K562 (cell line): ENCODE measurements around the gene SLC24A2. TPM values are rescaled to one million over a fixed set of nuclear protein-coding genes. Genes with fewer than 3 reads are reported as not detected.

Experiments used
- ATAC-seq: fragments of 200-7000 bp; cut with Tn5 transposase; 3 replicates; pipeline ENCODE4 v1.9.1; 2020; ENCODE audit warnings: moderate library complexity
- BruUV-seq: library from RNA; stranded (reverse); fragments of 400-500 nt; replicated peaks from 2 replicates; lab custom pipeline; 2021; lab: Mats Ljungman, UMichigan
- CTCF ChIA-PET: fragments of 300-600 bp; formaldehyde crosslinking; extraction: SDS; loops from one replicate; lab custom pipeline; 2021; ENCODE audit warnings: low intra/inter-chr PET ratio; lab: Yijun Ruan, JAX
- POLR2A ChIA-PET: fragments of 300-600, 350-650 bp; sonication (Branson Sonifier 250); formaldehyde crosslinking; extraction: SDS; loops from one replicate; lab custom pipeline; 2021; ENCODE audit warnings: antibody characterized with exemption, inconsistent platforms; lab: Yijun Ruan, JAX
- DNase-seq, 4 experiments: peaks; one replicate each; pipeline versions ENCODE4 v3.0.0 to v3.0.0-alpha.2; 2011 to 2018; ENCODE audit warnings: low spot score in 3 of 4, mixed read lengths in 3 of 4; ENCODE audit errors: extremely low read depth in 1 of 4
- FAIRE-seq: peaks from 2 replicates; lab custom pipeline; 2011; peaks lifted over from hg19 to GRCh38; lab: Jason Lieb, UNC
- H2AFZ ChIP-seq: 2 replicates; pipeline ENCODE4 v1.6.0; 2011; ENCODE audit warnings: low read depth, low read length, control low read depth, inconsistent platforms
- H3K27ac ChIP-seq: fragments of 200-600 bp; 3 replicates; pipeline ENCODE4 v1.8.0; 2011; ENCODE audit warnings: low read depth, mild to moderate bottlenecking, control low read depth, inconsistent platforms, low read length, moderate library complexity, mixed read lengths; ENCODE audit errors: extremely low read depth
- H3K27me3 ChIP-seq, 2 experiments: fragments of 300-600 bp in 1 of 2; 2 replicates in 1 of 2; 3 replicates in 1 of 2; pipeline versions ENCODE4 v1.6.0 to v1.8.0; 2011; ENCODE audit warnings: inconsistent platforms in 2 of 2, low read length in 2 of 2, mild to moderate bottlenecking in 1 of 2, mixed read lengths in 1 of 2, moderate library complexity in 1 of 2; ENCODE audit not compliant: control insufficient read depth in 2 of 2, insufficient read depth in 2 of 2
- H3K36me3 ChIP-seq: fragments of 300-600 bp; 3 replicates; pipeline ENCODE4 v1.8.0; 2011; ENCODE audit warnings: mild to moderate bottlenecking, low read length, inconsistent platforms; ENCODE audit not compliant: control insufficient read depth, insufficient read depth
- H3K4me1 ChIP-seq, 2 experiments: fragments of 200-600 bp in 1 of 2; replicated peaks in 1 of 2; 2 replicates in 1 of 2; 3 replicates in 1 of 2; pipeline versions ENCODE4 v1.5.1 to v1.8.0; 2011; ENCODE audit warnings: inconsistent platforms in 2 of 2, low read length in 2 of 2, mild to moderate bottlenecking in 1 of 2, mixed read lengths in 1 of 2, moderate library complexity in 1 of 2; ENCODE audit not compliant: control insufficient read depth in 2 of 2, insufficient read depth in 2 of 2
- H3K4me2 ChIP-seq: 2 replicates; pipeline ENCODE4 v1.6.1; 2011; ENCODE audit warnings: low read length, control low read depth, inconsistent platforms, mixed read lengths; ENCODE audit not compliant: insufficient read depth
- H3K4me3 ChIP-seq: fragments of 200-600 bp; sonication (generic), shearing (Covaris generic); 2 replicates; pipeline ENCODE4 v1.5.1; 2016; ENCODE audit warnings: control low read depth, inconsistent platforms
- H3K79me2 ChIP-seq: fragments of 200-600 bp; 3 replicates; pipeline ENCODE4 v1.8.0; 2011; ENCODE audit warnings: low read length, inconsistent platforms; ENCODE audit not compliant: control insufficient read depth, insufficient read depth
- H3K9ac ChIP-seq, 2 experiments: 2 replicates each; pipeline versions ENCODE4 v1.6.0 to v1.6.1; 2011; ENCODE audit warnings: low read depth in 2 of 2, low read length in 2 of 2, control low read depth in 1 of 2, inconsistent platforms in 1 of 2, mild to moderate bottlenecking in 1 of 2, mixed read lengths in 1 of 2; ENCODE audit not compliant: insufficient read depth in 1 of 2
- H3K9me1 ChIP-seq: one replicate; pipeline ENCODE4 v1.6.0; 2011; ENCODE audit warnings: inconsistent platforms, mild to moderate bottlenecking, low read length, moderate library complexity; ENCODE audit not compliant: control insufficient read depth, insufficient read depth
- H3K9me3 ChIP-seq: replicated peaks from 2 replicates; pipeline ENCODE4 v1.5.1; 2011; ENCODE audit warnings: low read depth, low read length, inconsistent platforms; ENCODE audit not compliant: control insufficient read depth, insufficient read depth
- H4K20me1 ChIP-seq: replicated peaks from 2 replicates; pipeline ENCODE4 v1.6.1; 2011; ENCODE audit warnings: low read length, inconsistent platforms, mixed read lengths; ENCODE audit not compliant: control insufficient read depth, insufficient read depth
- BRF1 ChIP-seq: IDR thresholded peaks from 3 replicates; pipeline ENCODE4 v1.6.1; 2011; ENCODE audit warnings: borderline replicate concordance, mild to moderate bottlenecking; ENCODE audit not compliant: insufficient read length; ENCODE audit errors: extremely low read depth
- CBX3 ChIP-seq, 2 experiments: IDR thresholded peaks; 1 replicate in 1 of 2; 2 replicates in 1 of 2; pipeline ENCODE4 v1.6.1; 2012; ENCODE audit warnings: inconsistent platforms in 2 of 2, low read length in 2 of 2, borderline replicate concordance in 1 of 2, control low read depth in 1 of 2
- GTF2A2 ChIP-seq: IDR thresholded peaks from 2 replicates; pipeline ENCODE4 v1.6.1; 2016; ENCODE audit warnings: mild to moderate bottlenecking, missing genetic modification characterization, missing compliant biosample characterization
- ILK ChIP-seq: fragments of 450-650 bp; IDR thresholded peaks from 2 replicates; pipeline ENCODE4 v1.6.1; 2016; ENCODE audit warnings: missing genetic modification characterization, low read depth, mild to moderate bottlenecking, missing compliant biosample characterization, moderate library complexity, borderline replicate concordance
- MTA3 ChIP-seq: fragments of 450-650 bp; formaldehyde crosslinking; IDR thresholded peaks from 2 replicates; pipeline ENCODE4 v1.6.1; 2017; ENCODE audit warnings: mild to moderate bottlenecking, borderline replicate concordance
- MYC ChIP-seq, 2 experiments: fragments of 250-450 bp in 1 of 2; sonication (Bioruptor Pico) in 1 of 2; IDR thresholded peaks; 2 replicates each; pipeline versions ENCODE4 v1.5.1 to v1.6.1; 2012 to 2021; ENCODE audit warnings: low read depth in 2 of 2, borderline replicate concordance in 1 of 2, improper control_type of control experiment in 1 of 2, low read length in 1 of 2, mild to moderate bottlenecking in 1 of 2, moderate library complexity in 1 of 2
- NCOA2 ChIP-seq, 2 experiments: fragments of 450-650 bp; IDR thresholded peaks; 2 replicates each; pipeline ENCODE4 v1.6.1; 2018; ENCODE audit warnings: mild to moderate bottlenecking in 2 of 2, moderate library complexity in 1 of 2; ENCODE audit not compliant: partially characterized antibody in 2 of 2
- NFXL1 ChIP-seq: fragments of 450-650 bp; formaldehyde crosslinking; IDR thresholded peaks from 2 replicates; pipeline ENCODE4 v1.4.0; 2021; ENCODE audit warnings: mild to moderate bottlenecking
- PRMT5 ChIP-seq: sonication (generic); formaldehyde crosslinking; IDR thresholded peaks from 2 replicates; pipeline ENCODE4 v1.5.0; 2020; ENCODE audit warnings: missing genetic modification reagents
- PRPF4 ChIP-seq: fragments of 200-400 bp; formaldehyde crosslinking; IDR thresholded peaks from one replicate; pipeline ENCODE4 v1.6.1; 2017; ENCODE audit warnings: low read length, low read depth, mild to moderate bottlenecking; ENCODE audit not compliant: insufficient read depth, poor library complexity, severe bottlenecking
- PTRF ChIP-seq: fragments of 450-650 bp; IDR thresholded peaks from 2 replicates; pipeline ENCODE4 v1.6.1; 2016; ENCODE audit warnings: mild to moderate bottlenecking, missing genetic modification characterization, missing compliant biosample characterization
- RFX5 ChIP-seq: IDR thresholded peaks from 2 replicates; pipeline ENCODE4 v1.6.1; 2011; ENCODE audit warnings: low read depth, mild to moderate bottlenecking, improper control_type of control experiment, low read length
- RREB1 ChIP-seq: fragments of 250-450 bp; sonication (Bioruptor Pico); IDR thresholded peaks from 2 replicates; pipeline ENCODE4 v1.4.0; 2020
- SIN3B ChIP-seq: fragments of 450-650 bp; IDR thresholded peaks from 2 replicates; pipeline ENCODE4 v1.6.1; 2017; ENCODE audit warnings: low read depth, mild to moderate bottlenecking, moderate library complexity
- TCF7L2 ChIP-seq: fragments of 150-350 bp; IDR thresholded peaks from 2 replicates; pipeline ENCODE4 v1.6.1; 2016; ENCODE audit warnings: low read depth, mild to moderate bottlenecking, low read length, moderate library complexity
- U2AF2 ChIP-seq: fragments of 200-400 bp; formaldehyde crosslinking; optimal IDR thresholded peaks from 2 replicates; pipeline ENCODE3; 2017; ENCODE audit warnings: low read depth, mild to moderate bottlenecking, low read length
- ZNF57 ChIP-seq: fragments of 450-650 bp; formaldehyde crosslinking; IDR thresholded peaks from 2 replicates; pipeline ENCODE4 v1.4.0; 2020; ENCODE audit warnings: mild to moderate bottlenecking, moderate library complexity
- WGBS: fragments of 100-300 bp; shearing (Covaris generic); methylation state at CpG from one replicate; pipeline ENCODE4 v1.1.6; 2016; ENCODE audit warnings: low coverage, mixed read lengths; ENCODE audit not compliant: insufficient coverage; ENCODE audit errors: missing lambda C conversion rate; 5-methylcytosine and 5-hydroxymethylcytosine counted together
- in situ Hi-C: fragments of 300-500 bp; cut with MboI; formaldehyde crosslinking; loops from 4 replicates; pipeline ENCODE4 v1.15.0; 2018; ENCODE audit warnings: inconsistent platforms, mixed read lengths
- intact Hi-C: fragments of 100-400 bp; cut with micrococcal nuclease; formaldehyde crosslinking; loops from 2 replicates; pipeline ENCODE4 v1.14.2; 2022
- polyA plus RNA-seq, 8 experiments: library from polyadenylated mRNA; depleted of rRNA in 4 of 8; stranded (reverse) in 5 of 8; unstranded in 3 of 8; fragments of >200 nt; fragmentation: Nextera tagmentation in 2 of 8; fragmentation: Illumina TruSeq in 1 of 8; extraction: Ambion mirVana in 2 of 8; extraction: Trizol in 1 of 8; gene quantifications; 2 replicates each; pipeline versions ENCODE4 v1.2.1 to v1.2.3, GENCODE V29; 2011 to 2014; ENCODE audit warnings: inconsistent platforms in 1 of 8, missing spikeins in 1 of 8
- total RNA-seq, 7 experiments: library from RNA; depleted of rRNA in 6 of 7; stranded (reverse); fragments of >200 nt in 6 of 7; fragmentation: Illumina TruSeq in 2 of 7; extraction: Trizol in 2 of 7; gene quantifications; 2 replicates each; pipeline versions ENCODE4 v1.2.1 to v1.2.3, GENCODE V29; 2011 to 2021; ENCODE audit warnings: low replicate concordance in 1 of 7

The SLC24A2 gene
- total and polyA plus RNA-seq, 9 of the 15 experiments (the other 6 are each of a cell fraction or from before 2014, with no cell fraction given), result 0.04 to 0.40 (median 0.09) TPM

DNA sequence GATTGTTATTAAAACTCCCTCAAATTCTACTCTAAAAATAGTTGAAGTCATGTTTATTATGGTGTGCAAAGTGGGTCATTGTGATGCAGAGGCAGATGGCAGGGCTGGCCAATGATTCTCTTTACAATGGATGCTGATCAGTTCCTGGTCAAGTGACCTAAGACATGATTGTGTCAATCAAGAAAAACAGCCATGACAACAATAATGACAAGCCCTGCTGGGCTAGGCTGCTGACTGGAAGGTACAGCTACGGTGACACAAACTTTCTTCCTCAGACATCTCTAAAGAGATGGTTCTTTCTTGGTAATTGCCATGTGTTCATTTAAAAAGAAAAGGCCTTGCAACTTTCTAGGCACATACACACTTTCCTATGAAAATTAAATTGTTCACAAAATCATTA lies 3.6 kb downstream of the SLC24A2 start (continued):
- TF ChIP-seq RREB1 (CRISPR knock-in tag), result no peak

- Histone ChIP-seq H3K27ac (no peak overlapping the region), H3K4me3 (no peak overlapping the region), H3K4me1 (peaks cover 0 to 11% of the 10 kb centered on the region in 2 experiments; a peak in 2 of 5 replicates), H3K9me1 (no peaks in the 10 kb centered on the region), H4K20me1 (no peaks in the 10 kb centered on the region), H3K9me3 (no peaks in the 10 kb centered on the region), H3K79me2 (no peaks in the 10 kb centered on the region), H3K36me3 (no peaks in the 10 kb centered on the region), H2AFZ (no peak overlapping the region), H3K4me2 (no peak overlapping the region), H3K27me3 (no peaks in the 10 kb centered on the region), H3K9ac (no peak overlapping the region)
- intact Hi-C loops (no loop called here), in situ Hi-C loops (no loop called here)
- no peak for DNase-seq
- POLR2A ChIA-PET, result no interaction called here
- CTCF ChIA-PET, result no interaction called here
- no peak for ATAC-seq
- WGBS, result 13% methylated on average over 4 of the region's 4 CpGs
- no TSS peak for BruUV-seq
- no peak for FAIRE-seq
- TF ChIP-seq MYC (IDR thresholded peaks at IDR 0.05; ENCODE audit: low read depth, low read length), result no peak
- TF ChIP-seq MYC (CRISPR knock-in tag; IDR thresholded peaks at IDR 0.05; ENCODE audit: borderline replicate concordance, low read depth), result no peak
- no peak for TF ChIP-seq TCF7L2
- TF ChIP-seq ILK (tag), result no peak
- TF ChIP-seq PRMT5 (CRISPR knock-in tag), result no peak
- TF ChIP-seq BRF1, result no peak
- no peak for TF ChIP-seq ZNF57
- TF ChIP-seq MTA3, result no peak
- no peak for TF ChIP-seq NFXL1 (CRISPR knock-in tag)
- TF ChIP-seq RFX5, result no peak
- TF ChIP-seq PRPF4, result no peak
- TF ChIP-seq SIN3B, result no peak
- no peak for TF ChIP-seq U2AF2
- no peak for TF ChIP-seq CBX3 (IDR thresholded peaks at IDR 0.05; ENCODE audit: borderline replicate concordance in 1 of 2, low read length in 2 of 2)
- TF ChIP-seq NCOA2 (IDR thresholded peaks at IDR 0.05; ENCODE audit: partially characterized antibody in 2 of 2), result no peak
- no peak for TF ChIP-seq PTRF
- TF ChIP-seq GTF2A2 (tag), result no peak
Observed at GRCh38 chr9:19784136-19784535, 4.7 kb downstream of the SLC24A2 start.
